CD8-positive, alpha-beta memory T cell (primary cell): ENCODE data around the gene ZNF850. TPM values are rescaled to one million over a fixed set of nuclear protein-coding genes. Genes with fewer than 3 reads are reported as not detected.
"Not testable (repeated sequence)": the region's sequence is repeated elsewhere in the genome, so short reads cannot be mapped to it uniquely, and the experiment has no call there.

ENCODE experiments used
- CTCF ChIA-PET: fragments of 350-600 bp; sonication (Branson Sonifier 250); formaldehyde crosslinking; loops from one replicate; lab custom pipeline; 2021; ENCODE audit warnings: antibody characterized with exemption; lab: Charles Lee
- POLR2A ChIA-PET: fragments of 350-600 bp; sonication (Branson Sonifier 250); formaldehyde crosslinking; loops from one replicate; lab custom pipeline; 2021; ENCODE audit warnings: antibody characterized with exemption; lab: Charles Lee
- DNase-seq, 5 donors: peaks; one replicate each; pipeline versions ENCODE4 v3.0.0 to v3.0.0-alpha.2; 2020 to 2022; ENCODE audit warnings: mixed read lengths in 1 of 5
- H3K27ac ChIP-seq: one replicate; pipeline ENCODE4 v1.7.0; 2013; ENCODE audit warnings: low read depth, mild to moderate bottlenecking, low read length, moderate library complexity
- H3K27me3 ChIP-seq: 2 replicates; pipeline ENCODE4 v1.7.0; 2013; ENCODE audit warnings: low read length, mild to moderate bottlenecking; ENCODE audit not compliant: insufficient read depth, poor library complexity, severe bottlenecking
- H3K36me3 ChIP-seq: 2 replicates; pipeline ENCODE4 v1.7.0; 2013; ENCODE audit warnings: mild to moderate bottlenecking, low read length, moderate library complexity; ENCODE audit not compliant: insufficient read depth
- H3K4me1 ChIP-seq: 2 replicates; pipeline ENCODE4 v1.7.0; 2013; ENCODE audit warnings: mild to moderate bottlenecking, low read length, moderate library complexity; ENCODE audit not compliant: insufficient read depth
- H3K4me3 ChIP-seq: 2 replicates; pipeline ENCODE4 v1.7.0; 2013; ENCODE audit warnings: mild to moderate bottlenecking, low read length
- H3K9me3 ChIP-seq: 2 replicates; pipeline ENCODE4 v1.7.0; 2013; ENCODE audit warnings: mild to moderate bottlenecking, low read length
- H3K27ac Mint-ChIP-seq, 8 donors: one replicate each; pipeline ENCODE4 v1.8.0; 2020 to 2021; ENCODE audit warnings: mixed read lengths in 8 of 8, mild to moderate bottlenecking in 6 of 8, inconsistent platforms in 3 of 8, moderate library complexity in 3 of 8
- H3K27me3 Mint-ChIP-seq, 2 donors: one replicate each; pipeline ENCODE4 v1.8.0; 2020 to 2021; ENCODE audit warnings: mixed read lengths in 2 of 2, mild to moderate bottlenecking in 1 of 2, moderate library complexity in 1 of 2
- H3K36me3 Mint-ChIP-seq, 3 donors: one replicate each; pipeline ENCODE4 v1.8.0; 2020 to 2021; ENCODE audit warnings: mixed read lengths in 3 of 3, inconsistent platforms in 1 of 3, mild to moderate bottlenecking in 1 of 3
- H3K4me1 Mint-ChIP-seq, 3 donors: one replicate each; pipeline ENCODE4 v1.8.0; 2020 to 2021; ENCODE audit warnings: mixed read lengths in 3 of 3, inconsistent platforms in 1 of 3, mild to moderate bottlenecking in 1 of 3
- H3K4me3 Mint-ChIP-seq, 7 donors: one replicate each; pipeline ENCODE4 v1.8.0; 2020 to 2021; ENCODE audit warnings: mixed read lengths in 7 of 7, mild to moderate bottlenecking in 6 of 7, moderate library complexity in 4 of 7, inconsistent platforms in 2 of 7
- H3K9me3 Mint-ChIP-seq, 5 donors: one replicate each; pipeline ENCODE4 v1.8.0; 2020 to 2022; ENCODE audit warnings: mixed read lengths in 5 of 5, mild to moderate bottlenecking in 3 of 5, moderate library complexity in 2 of 5, inconsistent platforms in 1 of 5
- polyA plus RNA-seq: library from polyadenylated mRNA; unstranded; fragments of 300-500 nt; fragmentation: Illumina TruSeq; gene quantifications from one replicate; pipeline ENCODE4 v1.2.3, GENCODE V29; 2021
- total RNA-seq, 2 experiments: library from RNA; stranded (reverse); gene quantifications; one replicate each; pipeline ENCODE4 v1.2.3, GENCODE V29; 2021

The ZNF850 gene
- total and polyA plus RNA-seq, 3 experiments from 2014 or later, result 0.76 to 6.9 (median 6.1) TPM

DNA sequence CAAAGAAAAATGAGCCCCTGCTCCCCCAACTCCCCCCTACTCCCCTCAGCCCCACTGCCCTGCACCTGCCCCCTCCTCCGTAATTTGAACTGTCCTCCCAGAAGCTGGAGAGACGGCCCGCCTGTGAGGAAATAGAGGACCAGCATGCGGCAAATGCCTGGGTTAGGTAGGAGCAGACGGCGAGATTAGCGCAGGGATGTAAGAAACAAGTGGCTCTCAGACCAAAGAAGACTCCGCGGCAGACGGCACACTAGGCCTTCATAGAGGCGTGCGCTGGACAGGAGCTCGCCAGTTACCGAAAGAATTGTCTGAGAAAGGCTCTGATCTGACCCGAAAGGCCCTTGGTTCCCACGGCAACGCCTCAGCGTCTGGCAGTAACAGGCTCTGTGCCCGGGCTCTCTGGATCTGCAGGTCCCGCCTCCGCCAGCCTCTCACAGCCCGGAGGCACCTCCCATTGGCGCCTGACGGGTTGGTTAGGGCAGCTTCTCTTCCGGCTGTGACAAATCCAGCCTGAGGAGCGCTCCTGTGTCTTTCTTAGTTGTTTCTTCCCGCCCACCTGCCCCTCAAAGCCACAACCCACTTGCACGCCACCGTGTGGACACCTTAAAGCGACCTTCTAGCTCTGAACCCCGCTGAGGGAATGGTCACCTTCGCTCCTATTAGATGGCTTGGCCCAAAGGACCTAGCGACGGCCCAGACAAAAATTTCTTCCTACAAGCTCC lies 19.0 kb upstream of the ZNF850 start:
- H3K27me3 ChIP-seq, H3K27ac ChIP-seq, H3K4me1 Mint-ChIP-seq, DNase-seq, H3K9me3 ChIP-seq, POLR2A ChIA-PET, H3K4me1 ChIP-seq, H3K27ac Mint-ChIP-seq, H3K36me3 ChIP-seq, H3K4me3 ChIP-seq, H3K27me3 Mint-ChIP-seq: not testable (repeated sequence)
- peaks cover 37 to 74% (median 57%) of the 10 kb centered on the region in 5 donors for H3K9me3 Mint-ChIP-seq
- peaks cover 0 to 44% (median 8%) of the 10 kb centered on the region in 3 donors for H3K36me3 Mint-ChIP-seq
- CTCF ChIA-PET, result interaction anchor here (0.8 kb wide), 1 partner anchor 39 kb away, joined by 3 read pairs; no protein-coding TSS in a partner anchor
- peak overlapping the region in 5 of 7 donors; percentile 0 to 71 (median 32) for H3K4me3 Mint-ChIP-seq

DNA sequence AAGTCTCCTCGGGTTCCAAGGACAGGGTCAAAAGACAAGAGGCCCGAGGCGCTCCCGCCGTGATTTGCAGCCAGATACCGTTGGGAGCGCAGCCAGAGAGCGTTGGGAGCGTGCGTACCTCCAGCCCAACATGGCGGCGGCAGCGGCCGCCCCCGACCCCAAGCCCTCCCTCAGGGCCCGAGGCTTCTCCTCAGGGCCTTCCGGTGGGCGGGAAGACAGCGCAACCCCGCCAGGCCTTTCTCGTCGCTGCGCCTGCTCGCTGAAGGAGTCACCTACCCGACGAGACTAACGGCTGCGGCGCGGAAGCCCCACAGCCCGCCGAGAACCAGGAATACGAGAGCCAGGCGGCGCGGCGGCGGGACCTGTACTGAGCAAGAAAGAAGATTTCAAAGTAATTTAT lies 3.2 kb upstream of the ZNF850 start:
- Histone ChIP-seq H3K4me3 (no peak overlapping the region), H3K27ac (no peak overlapping the region), H3K9me3 (peaks cover 4% of the 10 kb centered on the region), H3K27me3 (no peaks in the 10 kb centered on the region), H3K36me3 (no peaks in the 10 kb centered on the region), H3K4me1 (peaks cover 19% of the 10 kb centered on the region)
- peaks cover 6 to 28% (median 24%) of the 10 kb centered on the region in 3 donors for H3K36me3 Mint-ChIP-seq
- no peak for DNase-seq
- peaks cover 0 to 47% (median 29%) of the 10 kb centered on the region in 5 donors for H3K9me3 Mint-ChIP-seq
- peaks cover 22 to 27% (median 24%) of the 10 kb centered on the region in 3 donors for H3K4me1 Mint-ChIP-seq
- no peak overlapping the region for H3K27ac Mint-ChIP-seq
- ChIA-PET POLR2A (no interaction called here), CTCF (no interaction called here)
- no peak overlapping the region for H3K4me3 Mint-ChIP-seq
- H3K27me3 Mint-ChIP-seq, result peaks cover 0 to 4% of the 10 kb centered on the region in 2 donors

DNA sequence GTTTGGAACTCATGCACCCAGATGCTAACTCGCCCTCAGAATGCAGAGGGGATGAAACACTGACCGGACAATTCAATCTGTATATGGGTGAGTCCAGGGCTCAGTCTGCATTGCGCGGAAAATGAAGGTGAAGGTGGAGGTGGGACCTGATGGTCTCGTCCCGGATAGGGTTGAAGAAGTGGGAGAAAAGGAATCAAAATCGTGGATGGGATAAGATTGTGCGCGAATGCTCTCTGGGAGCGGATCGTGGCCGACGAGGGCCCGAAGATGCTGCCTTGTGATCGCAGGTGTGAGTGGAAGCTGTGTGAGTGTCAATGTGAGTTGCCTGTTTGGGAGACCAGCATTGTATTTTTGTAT lies 594 bp upstream of the ZNF850 start:
- Mint-ChIP-seq H3K27me3 (peaks cover 0 to 2% of the 10 kb centered on the region in 2 donors), H3K27ac (peak overlapping the region; percentile 64 to 97 (median 93)), H3K9me3 (peaks cover 0 to 40% (median 15%) of the 10 kb centered on the region in 5 donors), H3K4me1 (peaks cover 23 to 28% (median 25%) of the 10 kb centered on the region in 3 donors), H3K4me3 (peak overlapping the region; percentile 91 to 99 (median 95)), H3K36me3 (peaks cover 8 to 26% (median 22%) of the 10 kb centered on the region in 3 donors)
- H3K27ac ChIP-seq, result peak overlapping the region; percentile 85
- H3K4me3 ChIP-seq, result peak overlapping the region; percentile 86
- POLR2A ChIA-PET, result interaction anchor here (1.0 to 1.8 kb wide), 5 partner anchors 24 to 734 kb away, joined by 3 to 6 read pairs (median 4); partner anchors contain the start of genes ZNF345, ZNF382, ZNF790 and ZNF793
- H3K36me3 ChIP-seq, result no peaks in the 10 kb centered on the region
- DNase-seq, result no peak
- H3K27me3 ChIP-seq, result no peaks in the 10 kb centered on the region
- H3K4me1 ChIP-seq, result peaks cover 19% of the 10 kb centered on the region
- CTCF ChIA-PET, result no interaction called here
- H3K9me3 ChIP-seq, result no peaks in the 10 kb centered on the region

DNA sequence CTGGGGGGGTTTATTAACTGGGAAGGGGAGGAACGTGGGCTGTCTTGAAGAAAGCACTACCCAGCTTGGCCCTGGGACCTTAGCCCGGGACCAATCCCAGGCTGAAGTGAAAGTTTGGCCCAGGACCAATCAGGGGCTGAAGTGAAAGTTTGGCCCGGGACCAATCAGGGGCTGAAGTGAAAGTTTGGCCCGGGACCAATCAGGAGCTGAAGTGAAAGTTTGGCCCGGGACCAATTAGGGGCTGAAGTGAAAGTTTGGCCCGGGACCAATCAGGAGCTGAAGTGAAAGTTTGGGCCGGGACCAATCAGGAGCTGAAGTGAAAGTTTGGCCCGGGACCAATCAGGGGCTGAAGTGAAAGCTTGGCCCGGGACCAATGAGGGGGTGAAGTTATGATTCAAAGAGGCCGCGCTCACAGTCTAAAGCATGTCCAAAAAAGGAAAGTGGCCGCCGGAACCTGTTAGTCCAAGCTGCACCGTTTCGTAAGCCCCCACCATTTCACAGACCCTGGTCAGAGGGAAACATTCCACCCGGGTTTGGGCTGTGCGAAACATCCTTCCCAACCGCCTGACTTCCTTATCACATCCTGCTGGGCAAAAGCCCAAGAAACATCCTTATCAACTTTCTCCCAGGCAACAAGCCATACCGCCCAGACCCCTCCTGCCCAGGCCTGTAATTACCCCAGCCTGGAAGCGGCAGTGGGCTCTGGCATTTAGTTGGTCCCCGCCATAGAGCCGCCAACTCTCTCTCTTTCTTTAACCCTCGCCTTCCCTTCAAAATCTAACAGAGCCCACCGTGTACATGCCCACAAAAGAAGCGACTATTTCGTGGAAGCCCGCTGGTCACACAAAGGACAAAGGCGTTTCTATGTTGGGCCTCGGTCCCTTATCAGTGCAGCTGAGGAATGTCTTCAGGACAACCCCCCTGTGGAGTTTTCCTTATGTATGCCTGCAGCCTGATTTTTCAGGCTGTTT lies 1.1 kb downstream of the ZNF850 start:
- Histone ChIP-seq H3K27ac (peak overlapping the region; percentile 85), H3K9me3 (no peaks in the 10 kb centered on the region), H3K27me3 (no peaks in the 10 kb centered on the region), H3K4me3 (peak overlapping the region; percentile 86), H3K4me1 (peaks cover 19% of the 10 kb centered on the region), H3K36me3 (no peaks in the 10 kb centered on the region)
- H3K9me3 Mint-ChIP-seq, result peaks cover 1 to 31% (median 6%) of the 10 kb centered on the region in 5 donors
- ChIA-PET CTCF (no interaction called here), POLR2A (no interaction called here)
- peak overlapping the region; percentile 36 to 97 (median 93) for H3K27ac Mint-ChIP-seq
- H3K27me3 Mint-ChIP-seq, result peaks cover 0 to 2% of the 10 kb centered on the region in 2 donors
- peak in 1 of 5 donors; percentile 25 for DNase-seq
- peaks cover 6 to 26% (median 18%) of the 10 kb centered on the region in 3 donors for H3K36me3 Mint-ChIP-seq
- peak overlapping the region; percentile 91 to 99 (median 95) for H3K4me3 Mint-ChIP-seq
- peaks cover 23 to 28% (median 25%) of the 10 kb centered on the region in 3 donors for H3K4me1 Mint-ChIP-seq

DNA sequence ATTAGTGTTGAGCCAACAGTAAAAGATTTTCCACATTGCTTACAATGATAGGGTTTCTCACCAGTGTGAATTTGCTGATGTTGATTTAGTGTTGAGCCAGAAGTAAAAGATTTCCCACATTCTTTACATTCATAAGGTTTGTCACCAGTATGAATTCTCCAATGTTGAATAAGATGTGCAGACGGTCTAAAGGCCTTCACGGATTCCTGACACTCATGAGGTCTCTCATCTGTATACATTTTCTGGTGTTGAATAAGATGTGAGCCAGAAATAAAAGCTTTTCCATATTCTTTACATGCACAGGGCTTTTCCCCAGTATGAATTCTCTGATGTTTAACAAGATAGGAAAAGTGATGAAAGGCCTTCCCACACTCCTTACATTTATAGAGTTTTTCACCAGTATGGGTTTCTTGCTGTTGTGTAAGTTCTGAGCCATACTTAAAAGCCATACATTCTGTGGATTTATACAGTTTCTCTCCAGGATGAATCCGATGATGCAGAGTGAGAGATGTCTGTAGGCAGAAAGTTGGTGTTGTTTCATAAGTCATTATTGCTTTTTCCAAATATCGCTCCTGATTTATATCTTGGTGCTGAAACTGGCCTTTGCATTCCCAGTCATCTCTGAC lies 22.4 kb downstream of the ZNF850 start:
- ChIA-PET CTCF (no interaction called here), POLR2A (no interaction called here)
- peaks cover 32% of the 10 kb centered on the region for H3K36me3 ChIP-seq
- H3K4me3 Mint-ChIP-seq, result no peak overlapping the region
- H3K27ac ChIP-seq, result no peak overlapping the region
- peaks cover 48 to 85% (median 85%) of the 10 kb centered on the region in 3 donors for H3K36me3 Mint-ChIP-seq
- no peaks in the 10 kb centered on the region for H3K4me1 Mint-ChIP-seq
- no peak for DNase-seq
- H3K4me3 ChIP-seq, result peak overlapping the region; percentile 9
- H3K27ac Mint-ChIP-seq, result no peak overlapping the region
- H3K4me1 ChIP-seq, result no peaks in the 10 kb centered on the region
- H3K9me3 ChIP-seq, result peaks cover 73% of the 10 kb centered on the region
- H3K27me3 Mint-ChIP-seq, result no peaks in the 10 kb centered on the region
- peaks cover 50 to 97% (median 92%) of the 10 kb centered on the region in 5 donors for H3K9me3 Mint-ChIP-seq
- H3K27me3 ChIP-seq, result no peaks in the 10 kb centered on the region

DNA sequence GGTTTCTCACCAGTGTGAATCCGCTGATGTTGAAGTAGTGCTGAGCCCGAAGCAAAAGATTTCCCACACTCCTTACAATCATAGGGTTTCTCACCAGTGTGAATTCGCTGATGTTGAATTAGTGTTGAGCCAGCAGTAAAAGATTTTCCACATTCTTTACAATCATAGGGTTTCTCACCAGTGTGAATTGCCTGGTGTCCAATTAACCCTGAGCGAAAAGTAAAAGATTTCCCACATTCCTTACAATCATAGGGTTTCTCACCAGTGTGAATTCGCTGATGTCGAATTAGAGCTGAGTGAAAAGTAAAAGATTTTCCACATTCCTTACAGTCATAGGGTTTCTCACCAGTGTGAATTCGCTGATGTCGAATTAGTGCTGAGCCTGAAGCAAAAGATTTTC lies 23.0 kb downstream of the ZNF850 start:
- H3K27ac ChIP-seq, H3K4me3 Mint-ChIP-seq, DNase-seq, POLR2A ChIA-PET, H3K27me3 Mint-ChIP-seq, H3K4me1 ChIP-seq, H3K4me1 Mint-ChIP-seq, CTCF ChIA-PET, H3K27me3 ChIP-seq, H3K27ac Mint-ChIP-seq: not testable (repeated sequence)
- Histone ChIP-seq H3K36me3 (peaks cover 32% of the 10 kb centered on the region), H3K4me3 (peak overlapping the region; percentile 30), H3K9me3 (peaks cover 69% of the 10 kb centered on the region)
- Mint-ChIP-seq H3K9me3 (peaks cover 50 to 97% (median 94%) of the 10 kb centered on the region in 5 donors), H3K36me3 (peaks cover 45 to 83% (median 81%) of the 10 kb centered on the region in 3 donors)

DNA sequence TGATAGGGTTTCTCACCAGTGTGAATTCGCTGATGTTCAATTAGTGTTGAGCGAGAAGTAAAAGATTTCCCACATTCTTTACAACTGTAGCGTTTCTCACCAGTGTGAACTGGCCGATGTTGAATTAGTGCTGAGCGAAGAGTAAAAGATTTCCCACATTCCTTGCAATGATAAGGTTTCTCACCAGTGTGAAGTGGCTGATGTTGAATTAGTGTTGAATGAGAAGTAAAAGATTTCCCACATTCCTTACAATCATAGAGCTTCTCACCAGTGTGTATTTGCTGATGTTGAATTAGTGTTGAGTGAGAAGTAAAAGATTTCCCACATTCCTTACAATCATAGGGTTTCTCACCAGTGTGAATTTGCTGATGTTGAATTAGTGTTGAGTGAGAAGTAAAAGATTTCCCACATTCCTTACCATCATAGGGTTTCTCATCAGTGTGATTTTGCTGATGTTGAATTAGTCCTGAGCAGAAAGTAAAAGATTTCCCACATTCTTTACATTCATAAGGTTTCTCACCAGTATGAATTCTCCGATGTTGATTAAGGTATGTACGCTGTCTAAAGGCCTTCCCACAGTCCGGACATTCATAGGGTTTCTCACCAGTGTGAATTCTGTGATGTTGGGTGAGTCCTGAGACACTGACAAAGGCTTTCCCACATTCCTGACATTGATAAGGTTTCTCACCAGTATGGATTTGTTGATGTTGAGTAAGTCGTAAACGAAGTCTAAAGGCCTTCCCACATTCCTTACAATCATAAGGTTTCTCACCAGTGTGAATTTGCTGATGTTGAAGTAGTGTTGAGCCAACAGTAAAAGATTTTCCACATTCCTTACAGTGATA lies 24.0 kb downstream of the ZNF850 start:
- H3K27me3 Mint-ChIP-seq, result no peaks in the 10 kb centered on the region
- H3K27ac ChIP-seq, result no peak overlapping the region
- H3K9me3 Mint-ChIP-seq, result peaks cover 48 to 97% (median 94%) of the 10 kb centered on the region in 5 donors
- H3K36me3 Mint-ChIP-seq, result peaks cover 39 to 79% (median 75%) of the 10 kb centered on the region in 3 donors
- no peaks in the 10 kb centered on the region for H3K4me1 ChIP-seq
- no peak overlapping the region for H3K27ac Mint-ChIP-seq
- H3K4me3 Mint-ChIP-seq, result no peak overlapping the region
- no peaks in the 10 kb centered on the region for H3K4me1 Mint-ChIP-seq
- peaks cover 71% of the 10 kb centered on the region for H3K9me3 ChIP-seq
- no peak for DNase-seq
- H3K27me3 ChIP-seq, result no peaks in the 10 kb centered on the region
- POLR2A ChIA-PET, result no interaction called here
- CTCF ChIA-PET, result no interaction called here
- H3K4me3 ChIP-seq, result peak overlapping the region; percentile 30
- peaks cover 32% of the 10 kb centered on the region for H3K36me3 ChIP-seq
